HG02642 (cell line): ENCODE measurements around the gene IL16.

Experiments used
- ATAC-seq: cut with Tn5 transposase; IDR thresholded peaks from one replicate; pipeline ENCODE4 v1.9.1; 2021; ENCODE audit warnings: mild to moderate bottlenecking; ENCODE audit not compliant: unreplicated experiment, poor library complexity

Gene IL16

DNA sequence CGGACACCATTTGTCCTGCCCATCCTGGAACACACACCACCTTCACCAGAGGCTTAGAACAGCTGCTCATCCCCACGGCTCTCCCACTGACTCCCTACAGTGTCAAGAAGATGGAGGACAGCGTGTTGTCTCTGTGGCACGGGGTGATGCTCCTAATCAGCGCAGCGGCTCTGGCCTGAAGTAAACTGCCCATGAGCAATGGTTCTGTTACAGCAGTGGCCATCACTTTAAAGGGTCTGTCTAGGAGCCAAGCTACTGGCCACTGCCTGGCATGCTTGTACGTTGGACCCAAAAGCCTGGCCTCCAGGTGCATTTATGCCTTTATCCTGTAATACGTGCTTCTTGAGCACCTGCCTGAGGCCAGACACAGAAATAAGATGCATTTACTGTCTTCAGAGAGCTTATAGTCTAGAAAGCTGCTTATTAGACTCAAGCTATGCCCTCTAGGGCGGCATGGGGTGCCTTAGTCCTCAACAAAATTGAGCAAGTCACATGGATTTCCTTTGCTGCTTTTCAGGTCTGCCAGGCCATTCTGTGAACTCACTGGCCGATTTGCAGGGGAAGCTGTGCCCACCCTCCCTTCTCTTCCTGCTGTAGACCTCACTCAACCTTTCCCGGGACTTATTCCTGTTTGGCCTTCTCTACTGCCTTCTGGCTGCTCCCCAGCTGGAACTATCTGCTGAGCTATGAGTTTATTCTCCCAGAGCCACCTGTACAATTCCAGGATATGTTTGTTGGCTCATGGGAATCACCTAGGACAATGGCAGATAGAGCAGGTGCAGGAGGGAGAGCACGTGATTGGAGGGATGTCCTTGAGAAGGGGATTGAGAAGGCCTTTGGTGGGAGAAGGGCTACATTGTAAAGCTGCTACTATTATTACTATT lies 75.3 kb downstream of the IL16 start:
- ATAC-seq: no peak

DNA sequence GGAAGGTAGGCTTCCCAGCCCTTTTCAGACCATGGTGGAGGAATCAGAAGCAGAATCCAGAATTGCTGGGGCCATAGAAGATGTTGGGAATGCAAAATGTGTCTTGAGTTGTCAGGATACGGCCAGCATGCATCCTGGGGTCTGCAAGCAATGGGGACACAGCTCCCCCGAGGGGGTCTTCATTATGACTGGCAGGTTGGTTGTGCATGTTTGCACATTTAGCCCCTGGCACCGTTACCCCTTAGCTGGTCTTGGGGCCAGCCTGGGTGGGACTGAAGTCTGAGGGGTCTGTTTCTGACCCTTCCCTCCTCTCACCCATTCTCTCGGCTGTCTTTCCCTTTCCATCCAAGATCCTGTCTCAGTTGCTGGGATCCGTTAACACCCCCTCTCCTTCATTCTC lies 76.5 kb downstream of the IL16 start:
- ATAC-seq: no peak

DNA sequence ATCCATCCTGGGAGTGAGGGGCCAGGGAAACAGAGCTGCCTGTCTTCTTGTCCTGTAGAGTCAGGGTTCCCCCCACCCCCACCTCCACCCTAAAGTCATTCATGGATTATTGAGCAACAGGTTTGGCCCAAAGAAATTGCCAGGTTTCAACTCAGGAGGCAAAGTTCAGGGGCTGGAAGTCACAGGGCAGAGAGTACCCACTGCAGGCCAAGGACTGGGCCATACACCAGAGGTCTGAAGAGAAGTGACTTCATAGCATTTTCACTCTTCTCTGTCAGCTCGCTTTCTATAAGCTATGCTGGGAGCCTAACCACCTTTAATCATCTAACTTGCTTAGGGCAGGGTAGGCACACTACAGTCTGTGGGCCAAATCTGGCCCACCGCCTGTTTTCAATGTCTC lies 77.2 kb downstream of the IL16 start:
- ATAC-seq: no peak

DNA sequence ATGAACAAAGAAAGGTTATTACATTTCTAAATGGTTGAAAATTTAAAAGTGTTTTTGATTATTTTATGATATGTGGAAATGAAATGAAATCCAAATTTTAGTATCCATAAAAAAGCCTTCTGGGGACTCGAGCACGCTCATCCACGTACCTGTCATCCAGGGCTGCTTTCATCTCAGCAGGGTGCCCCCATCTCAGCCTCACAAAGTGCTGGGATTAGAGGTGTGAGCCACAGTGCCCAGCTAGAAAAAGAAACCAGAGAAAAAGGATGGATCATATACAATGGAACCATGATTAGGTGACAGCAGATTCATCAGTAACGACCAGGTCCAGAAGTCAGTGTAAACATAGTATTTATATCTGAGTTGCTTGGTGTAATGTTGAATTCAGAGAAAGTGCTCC lies 77.6 kb downstream of the IL16 start:
- ATAC-seq: no peak

DNA sequence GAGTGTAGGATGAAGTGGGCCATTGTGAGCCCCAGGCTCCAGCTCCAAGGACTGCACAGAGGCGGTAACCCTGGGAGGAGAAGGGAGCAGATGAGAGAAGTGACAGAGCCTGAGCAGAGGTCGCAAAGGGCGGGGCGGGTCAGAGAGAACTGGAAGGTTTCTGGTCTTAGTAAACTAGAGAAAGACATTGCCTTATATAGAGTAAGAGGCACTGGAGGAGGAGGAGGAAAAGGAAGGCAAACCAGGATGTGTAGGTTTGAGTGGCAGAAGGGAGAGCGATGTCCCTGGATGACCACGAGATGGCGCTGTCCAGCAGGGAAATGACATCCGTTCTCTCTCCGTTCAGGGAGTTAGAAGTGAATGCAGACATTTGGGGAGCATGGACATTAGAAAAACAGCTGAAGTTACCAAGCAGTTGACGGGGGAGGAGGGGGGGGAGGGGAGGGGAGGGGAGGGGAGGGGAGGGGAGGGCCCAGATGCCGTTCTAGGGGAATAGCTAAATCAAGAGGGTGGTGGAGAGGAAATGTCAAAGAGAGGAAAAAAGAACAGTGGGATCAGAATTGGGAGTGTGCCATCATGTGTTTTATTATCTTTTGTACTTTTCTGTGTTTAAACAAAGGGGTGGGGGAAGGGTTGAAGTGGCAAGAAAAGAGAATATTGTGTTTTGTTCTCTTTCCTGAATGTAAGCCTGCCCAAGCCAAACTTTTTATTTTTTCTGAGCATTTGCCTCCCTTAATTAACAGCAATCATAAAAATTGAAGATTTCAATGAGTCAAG lies 78.4 kb downstream of the IL16 start:
- ATAC-seq: peak; percentile 80

DNA sequence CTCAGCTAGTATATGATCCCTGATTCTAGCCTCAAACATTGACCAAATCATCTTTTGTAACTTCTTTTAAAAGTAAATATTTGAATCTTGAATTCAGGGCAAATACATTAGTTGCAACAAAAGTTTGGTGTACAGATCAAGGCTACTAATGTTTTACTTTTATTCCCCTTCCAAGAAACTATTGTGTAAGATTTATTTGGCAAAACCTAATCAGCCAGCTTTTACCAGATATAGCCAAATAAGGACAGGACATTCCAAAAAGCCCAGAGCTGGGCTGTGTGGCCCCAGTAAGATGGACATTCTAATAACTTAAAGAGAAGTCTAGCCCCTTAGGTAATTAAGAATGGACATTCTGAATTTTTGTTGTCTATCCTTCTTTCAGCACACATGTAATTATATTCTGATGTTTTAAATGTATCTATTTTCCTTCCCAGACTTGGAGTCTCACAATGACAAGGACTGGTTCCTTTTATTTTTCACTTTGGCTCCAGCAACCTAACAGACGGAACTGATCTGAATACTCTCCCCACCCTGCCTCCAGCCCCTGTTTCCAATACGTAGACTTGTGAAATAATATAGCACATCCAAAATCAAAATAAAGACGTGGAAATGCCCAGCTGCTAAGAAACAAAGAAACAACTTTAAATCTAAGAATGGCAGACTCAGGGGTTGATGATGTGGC lies 79.2 kb downstream of the IL16 start:
- ATAC-seq: no peak

DNA sequence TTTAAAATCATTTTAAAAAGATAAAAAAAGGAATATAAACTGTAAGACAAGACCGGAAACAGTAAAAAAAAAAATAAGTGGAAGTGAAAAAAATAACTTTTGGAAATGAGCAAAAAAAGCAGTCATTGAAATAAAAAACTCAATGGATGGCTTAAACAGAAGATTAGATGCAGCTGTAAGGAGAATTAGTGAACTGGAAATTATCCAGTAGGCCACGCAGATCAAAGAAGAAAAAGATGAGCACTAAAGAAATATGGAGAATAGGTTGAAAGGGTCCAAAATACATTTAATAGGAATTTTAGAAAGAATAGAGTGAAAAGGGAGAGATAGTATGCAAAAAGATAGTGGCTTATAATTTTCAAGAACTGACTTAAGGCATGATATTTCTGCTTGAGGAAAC lies 80.3 kb downstream of the IL16 start:
- no peak for ATAC-seq

DNA sequence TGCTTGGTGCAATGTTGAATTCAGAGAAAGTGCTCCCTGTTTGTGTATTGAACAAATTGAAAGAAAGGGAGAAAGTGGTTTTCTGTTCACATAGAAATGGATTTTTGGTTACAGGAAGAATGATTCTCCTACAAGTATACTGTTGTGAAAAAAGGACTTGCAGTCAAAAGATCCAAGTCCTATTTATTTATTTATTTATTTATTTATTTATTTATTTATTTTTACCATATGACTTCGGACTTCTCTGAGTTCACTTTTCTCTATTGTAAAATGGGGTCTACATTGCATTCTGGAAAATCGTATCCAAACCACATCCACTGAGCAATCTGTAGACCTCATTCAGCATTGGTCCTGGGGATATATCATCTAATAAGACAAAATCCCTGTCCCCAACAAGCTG lies 81.2 kb downstream of the IL16 start:
- ATAC-seq: no peak

DNA sequence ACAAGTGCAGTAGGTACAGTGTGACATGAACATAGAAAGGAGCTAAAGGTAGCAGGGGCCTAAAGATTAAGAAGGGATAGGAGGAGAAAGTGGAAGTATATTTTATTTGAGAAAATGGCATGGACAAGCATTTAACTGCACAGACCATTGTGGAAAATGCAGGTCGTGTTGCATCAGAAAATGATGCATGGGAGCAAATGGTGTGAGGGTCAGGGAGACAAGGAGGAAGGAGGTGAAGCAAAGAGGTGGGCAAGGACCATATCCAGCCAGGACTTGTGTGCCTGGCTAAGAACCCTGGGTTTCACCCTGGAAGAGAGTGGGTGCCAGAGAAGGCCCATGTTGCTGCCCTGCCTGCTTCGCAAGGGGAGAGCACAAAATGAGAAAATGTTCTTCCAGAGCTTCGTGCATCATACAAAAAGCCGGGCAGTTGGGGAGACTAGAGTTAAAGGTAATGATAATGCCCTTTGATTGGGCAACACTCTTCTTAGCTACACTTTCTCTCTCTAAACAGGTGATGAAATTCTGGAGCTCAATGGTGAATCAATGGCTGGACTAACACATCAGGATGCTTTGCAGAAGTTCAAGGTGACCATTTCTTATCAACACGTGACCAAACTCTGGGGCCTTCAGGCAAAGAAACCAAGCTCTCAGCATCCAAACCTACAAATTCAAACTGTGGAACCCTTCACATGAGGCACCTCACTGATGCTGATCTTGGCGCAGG lies 81.8 kb downstream of the IL16 start:
- ATAC-seq: no peak

DNA sequence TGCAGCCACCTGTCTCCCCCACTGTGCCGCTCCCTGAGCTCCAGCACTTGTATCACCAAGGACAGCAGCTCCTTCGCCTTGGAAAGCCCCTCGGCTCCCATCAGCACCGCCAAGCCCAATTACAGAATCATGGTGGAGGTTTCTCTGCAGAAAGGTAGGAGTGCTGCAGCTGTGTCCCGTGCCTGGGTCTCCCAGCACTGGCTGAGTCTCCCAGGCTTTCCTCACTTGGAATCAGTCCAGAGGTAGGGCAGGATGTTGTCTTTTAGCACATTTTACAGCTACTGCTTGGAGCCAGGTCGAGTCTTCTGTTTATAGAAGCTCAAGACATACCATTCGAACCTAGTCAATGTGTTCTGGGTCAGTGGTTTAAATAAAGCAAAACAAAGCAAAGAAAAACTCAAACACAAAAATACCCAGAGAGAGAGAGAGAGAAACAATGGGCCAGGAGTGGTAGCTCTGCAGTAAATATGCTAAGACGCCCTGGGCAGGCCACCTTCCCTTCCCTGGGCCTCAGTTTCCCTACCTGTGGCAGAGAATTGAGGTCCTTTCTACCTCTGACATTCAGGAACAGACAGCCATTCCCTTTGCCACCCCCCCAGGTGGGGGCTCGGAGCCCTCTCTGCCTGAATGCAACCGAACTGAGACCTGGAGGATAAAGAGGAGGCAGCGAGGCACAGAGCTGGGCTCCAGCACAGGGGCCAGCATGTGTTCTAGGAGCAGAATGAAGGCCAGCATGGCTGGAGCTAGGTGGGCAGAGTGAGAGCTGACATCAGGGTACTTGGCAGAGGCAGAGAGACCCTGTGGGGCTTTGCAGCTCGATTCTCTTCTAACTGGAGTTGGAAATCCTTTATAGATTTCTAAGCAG lies 83.2 kb downstream of the IL16 start:
- ATAC-seq: no peak

DNA sequence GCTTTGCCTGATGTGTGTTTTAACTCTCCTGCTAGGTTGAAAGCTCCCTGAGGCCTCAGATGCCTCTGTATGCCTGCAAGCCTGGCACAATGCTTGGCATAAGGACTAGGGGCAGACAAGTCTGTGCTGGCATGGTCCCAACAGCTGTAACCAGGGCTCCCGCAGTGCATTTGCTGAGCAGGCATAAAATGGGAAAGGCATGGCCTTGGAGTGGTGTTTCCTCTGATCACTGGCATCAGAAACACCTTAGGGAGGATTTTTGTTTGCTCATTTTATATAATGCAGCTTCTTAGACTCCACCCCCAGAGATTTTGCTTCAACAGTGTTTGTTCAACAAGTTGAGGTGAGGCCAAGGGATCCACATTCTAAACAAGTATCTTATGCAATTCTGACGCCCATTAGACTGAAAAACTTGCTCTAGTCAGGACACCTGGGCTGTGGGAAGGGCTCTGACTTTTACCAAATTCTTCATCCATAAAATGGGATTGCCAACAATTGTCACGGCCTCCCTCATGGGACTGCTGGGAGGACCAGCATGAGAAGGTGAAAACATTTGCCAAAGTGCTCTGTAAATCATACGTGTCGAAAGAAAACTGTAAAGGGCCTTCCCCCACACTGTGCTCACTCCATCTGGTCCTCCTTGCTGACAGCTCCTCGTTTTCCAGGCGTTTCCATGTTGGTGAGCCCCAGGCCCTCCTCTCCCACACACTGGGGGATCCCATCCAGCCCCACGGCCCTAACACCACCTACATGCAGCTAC lies 84.2 kb downstream of the IL16 start:
- no peak for ATAC-seq

DNA sequence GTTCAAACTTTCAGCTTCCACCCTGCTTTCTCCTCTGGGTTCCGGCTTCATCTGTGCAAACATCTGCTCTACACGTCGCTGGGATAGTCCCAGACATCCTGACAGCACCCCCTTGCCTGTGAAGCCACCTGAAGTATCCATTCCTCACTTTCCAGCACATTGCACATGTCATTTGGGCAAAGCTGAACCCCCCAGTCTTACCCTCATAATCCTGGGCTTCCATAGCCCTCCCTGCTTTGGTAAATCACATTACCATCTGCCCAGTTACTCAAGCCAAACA lies 84.7 kb downstream of the IL16 start:
- no peak for ATAC-seq

DNA sequence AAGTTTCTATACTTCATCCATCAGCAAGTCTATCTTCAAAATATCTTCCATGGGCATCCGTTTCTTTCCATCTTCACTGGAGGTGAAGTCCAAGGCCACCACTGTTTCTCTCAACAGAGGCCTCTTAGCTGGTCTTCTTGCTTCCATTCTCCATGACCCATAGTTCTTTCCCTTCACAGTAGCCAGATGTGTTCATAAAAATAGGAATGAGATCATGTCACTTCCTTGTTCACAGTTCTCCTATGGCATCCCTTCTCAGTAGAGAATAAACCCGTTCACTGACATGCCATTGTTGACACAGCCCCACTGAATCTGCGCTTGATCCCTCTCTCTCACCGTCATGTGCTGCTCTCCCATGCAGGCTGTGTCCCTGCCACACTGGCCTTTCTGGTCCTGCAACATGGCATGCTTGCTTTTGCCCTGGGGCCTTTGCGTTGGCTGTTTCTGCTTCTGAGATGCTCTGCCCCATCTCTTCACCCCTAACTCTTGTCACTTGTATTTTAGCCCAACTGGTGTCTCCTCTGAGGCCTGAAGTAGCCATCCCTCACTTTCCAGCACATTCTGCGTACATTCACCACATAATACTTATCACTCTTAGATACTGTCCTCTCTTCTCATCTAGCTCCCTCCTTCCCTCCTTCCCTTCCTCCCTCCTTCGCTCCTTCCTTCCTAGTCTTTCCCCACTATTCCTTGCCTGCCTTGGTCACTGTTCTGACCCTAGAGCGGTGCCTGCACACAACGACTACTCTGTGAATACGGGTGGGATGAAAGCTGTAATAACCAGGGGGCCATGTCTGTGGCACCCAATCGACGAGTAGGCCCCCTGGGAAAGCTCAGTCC lies 85.3 kb downstream of the IL16 start:
- no peak for ATAC-seq

DNA sequence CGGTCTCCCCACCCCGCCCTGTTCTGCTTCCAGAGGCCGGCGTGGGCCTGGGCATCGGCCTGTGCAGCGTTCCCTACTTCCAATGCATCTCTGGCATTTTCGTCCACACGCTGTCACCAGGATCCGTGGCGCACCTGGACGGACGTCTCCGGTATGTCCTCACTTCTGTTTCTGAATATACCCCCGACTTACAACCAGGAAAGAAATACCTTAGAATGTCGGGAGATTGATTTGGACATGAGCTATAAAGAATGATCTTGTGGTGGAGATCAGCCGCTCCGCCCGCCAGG lies 85.9 kb downstream of the IL16 start:
- no peak for ATAC-seq

DNA sequence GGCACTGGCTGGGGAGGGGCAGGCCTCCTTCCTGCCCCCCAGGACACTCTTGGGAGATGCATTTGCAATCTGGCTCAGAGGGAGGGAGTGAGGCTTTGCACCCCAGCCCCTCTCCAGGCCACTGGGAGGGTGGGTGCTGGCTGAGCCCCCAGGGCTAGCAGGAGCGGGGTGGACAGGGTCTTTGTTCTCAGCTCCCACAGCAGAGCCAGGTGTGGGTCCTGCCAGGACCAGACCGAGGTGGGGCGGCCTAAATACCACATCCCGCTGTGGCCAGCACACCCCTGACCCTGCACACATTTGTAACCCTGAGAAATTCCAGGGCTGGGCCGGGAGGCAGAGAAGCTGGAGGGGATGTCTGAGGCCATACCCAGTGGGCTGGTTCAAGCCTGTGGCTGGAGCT lies 86.2 kb downstream of the IL16 start:
- ATAC-seq: no peak

DNA sequence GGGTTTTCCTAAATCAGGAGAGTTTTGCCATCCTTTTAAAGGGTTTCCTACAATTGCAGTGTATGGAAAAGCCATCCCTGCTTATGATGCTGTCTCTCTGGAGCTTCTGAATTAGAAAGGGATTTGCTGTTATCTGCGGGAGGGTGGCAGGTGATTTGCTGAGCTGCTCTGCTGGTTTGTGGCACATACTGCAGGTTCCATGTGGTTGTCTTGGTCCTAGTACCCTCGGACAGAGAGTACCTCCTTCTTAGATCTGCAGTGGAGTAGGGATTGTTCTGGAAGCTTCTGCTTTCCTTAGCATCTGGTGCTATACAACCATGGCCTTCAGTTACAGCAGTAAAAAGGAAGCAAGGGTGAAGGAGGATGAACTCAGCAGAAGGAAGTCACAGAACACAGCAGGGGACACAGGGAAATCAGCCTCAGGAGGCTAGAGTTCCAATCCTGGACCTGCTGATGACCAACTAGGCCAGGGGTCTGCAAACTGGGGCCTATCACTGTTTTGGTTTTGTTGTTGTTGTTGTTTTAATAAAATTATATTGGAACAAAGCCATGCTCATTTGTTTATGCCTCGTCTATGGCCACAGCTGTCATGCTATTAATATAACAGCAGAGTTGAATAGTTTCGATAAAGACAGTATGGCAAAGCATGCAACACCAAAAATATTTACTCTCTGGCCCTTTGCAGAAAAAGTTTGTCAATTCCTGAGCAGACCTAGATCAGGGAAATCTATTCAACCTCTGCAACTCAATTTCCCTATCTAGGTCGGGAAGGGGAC lies 87.8 kb downstream of the IL16 start:
- peak; percentile 54 for ATAC-seq

DNA sequence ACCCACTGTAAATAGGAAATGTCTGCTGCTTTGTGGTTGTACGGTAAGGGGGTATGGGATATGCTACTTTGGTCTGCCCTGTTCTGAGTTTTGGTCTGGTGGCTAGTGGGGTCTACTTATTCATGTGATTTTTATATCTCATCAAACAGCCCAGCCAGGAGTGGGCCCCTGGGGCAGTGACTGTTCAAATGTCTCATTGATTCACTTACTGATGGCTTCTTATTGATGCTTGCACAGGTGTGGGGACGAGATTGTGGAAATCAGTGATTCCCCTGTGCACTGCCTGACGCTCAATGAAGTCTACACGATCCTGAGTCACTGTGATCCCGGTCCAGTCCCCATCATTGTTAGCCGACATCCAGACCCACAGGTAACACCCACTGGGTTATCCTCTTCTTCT lies 88.8 kb downstream of the IL16 start:
- no peak for ATAC-seq
